ENCODE results near the gene ZKSCAN4. TPM values are rescaled to one million over a fixed set of nuclear protein-coding genes. Genes with fewer than 3 reads are reported as not detected.

ZKSCAN4 gene
- total RNA-seq, 4 donors from 2014 or later: 2.4 to 5.3 (median 3.3) TPM

- TF ChIP-seq POLR2A (IDR thresholded peaks at IDR 0.05): peak in 1 of 4 donors; percentile 17
- no peak for TF ChIP-seq CTCF (IDR thresholded peaks at IDR 0.05)
- Histone ChIP-seq H3K4me1 (peaks cover 0 to 19% (median 0%) of the 10 kb centered on the region in 3 donors), H3K4me3 (peak within 1 kb of the TSS; percentile 45 to 81 (median 58)), H3K36me3 (peaks cover 0 to 45% (median 0%) of the 10 kb centered on the region in 3 donors), H3K27me3 (no peaks in the 10 kb centered on the region), H3K9me3 (no peaks in the 10 kb centered on the region), H3K27ac (peak within 1 kb of the TSS; percentile 12 to 63 (median 42))
- WGBS, 2 donors: 2 to 7% methylated on average over 12 to 23 of the region's 50 CpGs
- intact Hi-C loops (cut with DNase I): no loop called here
- DNase-seq: no peak
Observed at GRCh38 chr6:28281288-28282064, 29.4 kb upstream of the ZKSCAN4 start, which contains the start of gene PGBD1. Gene PGBD1, plus strand, starts transcription at chr6:28281572. Its CDS starts 2,242 bp downstream, at chr6:28283814.

DNA sequence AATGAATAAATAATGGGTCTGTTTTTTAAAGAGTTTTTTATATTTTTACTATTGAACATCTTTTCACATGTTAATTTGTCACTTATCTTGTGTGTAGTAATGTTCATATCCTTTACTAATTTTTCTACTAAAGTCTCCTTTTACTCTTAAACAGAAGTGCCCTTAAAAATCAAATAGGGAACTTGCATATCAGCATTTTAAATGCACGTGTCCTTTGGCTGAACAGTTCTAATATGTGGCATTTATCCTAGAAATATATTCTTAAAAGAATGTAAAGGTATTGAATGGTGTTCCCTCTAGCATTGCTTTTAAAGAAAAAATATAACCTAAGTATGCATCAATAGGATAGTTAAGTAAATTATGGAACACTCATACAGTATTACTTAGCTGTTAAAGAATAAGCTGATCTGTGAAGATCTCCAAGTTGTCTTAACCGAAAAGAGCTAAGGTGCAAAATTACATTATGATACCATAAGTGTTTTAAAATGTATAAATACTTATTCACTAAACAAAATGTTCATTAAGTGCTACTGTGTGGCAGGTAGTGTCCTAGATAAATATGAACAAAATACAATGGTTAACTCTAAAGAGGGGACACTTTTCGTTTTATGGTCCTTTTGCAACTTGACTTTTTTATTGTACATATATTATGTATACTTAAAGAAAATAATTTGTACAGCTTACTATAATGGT is 28.7 kb upstream of the ZKSCAN4 start:
- no peaks in the 10 kb centered on the region for H3K27me3 ChIP-seq
- no peak for TF ChIP-seq POLR2A (IDR thresholded peaks at IDR 0.05)
- TF ChIP-seq CTCF (IDR thresholded peaks at IDR 0.05): no peak
- H3K9me3 ChIP-seq: no peaks in the 10 kb centered on the region
- H3K36me3 ChIP-seq: peaks cover 0 to 45% (median 5%) of the 10 kb centered on the region in 3 donors
- intact Hi-C loops (cut with DNase I): no loop called here
- 48 to 51% methylated on average over 3 of the region's 3 CpGs for WGBS, 2 donors
- peaks cover 0 to 19% (median 0%) of the 10 kb centered on the region in 3 donors for H3K4me1 ChIP-seq
- DNase-seq: no peak
- peak overlapping the region in 1 of 4 donors; percentile 12 for H3K27ac ChIP-seq
- peak overlapping the region; percentile 45 to 81 (median 58) for H3K4me3 ChIP-seq

GRCh38 chr6:28277746-28278145 is 25.7 kb upstream of the ZKSCAN4 start:
- intact Hi-C loops (cut with DNase I): no loop called here
- Histone ChIP-seq H3K27ac (no peak overlapping the region), H3K4me3 (no peak overlapping the region), H3K27me3 (no peaks in the 10 kb centered on the region), H3K36me3 (peaks cover 0 to 52% (median 12%) of the 10 kb centered on the region in 3 donors), H3K4me1 (peaks cover 0 to 19% (median 0%) of the 10 kb centered on the region in 3 donors), H3K9me3 (no peaks in the 10 kb centered on the region)
- no peak for DNase-seq
- 66 to 77% methylated on average over 3 of the region's 3 CpGs for WGBS, 2 donors
- TF ChIP-seq POLR2A (IDR thresholded peaks at IDR 0.05) (no peak), CTCF (IDR thresholded peaks at IDR 0.05) (no peak)

GRCh38 chr6:28274888-28275287 is 22.8 kb upstream of the ZKSCAN4 start:
- no peaks in the 10 kb centered on the region for H3K9me3 ChIP-seq
- TF ChIP-seq POLR2A (IDR thresholded peaks at IDR 0.05) (no peak), CTCF (IDR thresholded peaks at IDR 0.05) (no peak)
- no peak overlapping the region for H3K27ac ChIP-seq
- no peak for DNase-seq
- peaks cover 0 to 68% (median 12%) of the 10 kb centered on the region in 3 donors for H3K36me3 ChIP-seq
- no peaks in the 10 kb centered on the region for H3K4me1 ChIP-seq
- intact Hi-C loops (cut with DNase I): no loop called here
- H3K27me3 ChIP-seq: no peaks in the 10 kb centered on the region
- H3K4me3 ChIP-seq: no peak overlapping the region

DNA sequence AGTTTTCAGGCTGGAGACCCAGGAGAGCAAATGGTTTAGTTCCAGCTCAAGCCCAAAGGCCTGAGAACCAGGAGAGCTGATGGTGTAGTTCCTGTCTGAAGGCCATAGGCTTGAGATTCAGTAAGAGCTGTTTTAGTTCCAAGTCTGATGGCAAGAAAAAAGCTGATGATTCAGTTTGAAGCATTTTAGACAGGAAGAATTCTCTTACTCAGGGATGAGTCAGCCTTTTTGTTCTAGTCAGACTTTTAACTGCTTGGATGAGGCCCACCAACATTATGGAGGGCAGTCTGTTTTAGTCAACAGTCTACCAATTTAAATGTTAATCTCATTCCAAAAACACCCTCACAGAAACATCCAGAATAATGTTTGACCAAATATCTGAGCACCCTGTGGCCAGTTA is 17.4 kb upstream of the ZKSCAN4 start:
- Histone ChIP-seq H3K27ac (no peak overlapping the region), H3K9me3 (no peaks in the 10 kb centered on the region), H3K36me3 (peaks cover 0 to 33% (median 7%) of the 10 kb centered on the region in 3 donors), H3K27me3 (no peaks in the 10 kb centered on the region), H3K4me3 (no peak overlapping the region), H3K4me1 (peaks cover 0 to 34% (median 11%) of the 10 kb centered on the region in 3 donors)
- DNase-seq: no peak
- intact Hi-C loops (cut with DNase I): no loop called here
- TF ChIP-seq POLR2A (IDR thresholded peaks at IDR 0.05): no peak
- TF ChIP-seq CTCF (IDR thresholded peaks at IDR 0.05): no peak
